ENCODE results near the gene MAEA.
"Not testable (repeated sequence)": the region's sequence is repeated elsewhere in the genome, so short reads cannot be mapped to it uniquely, and the experiment has no call there.

MAEA gene

DNA sequence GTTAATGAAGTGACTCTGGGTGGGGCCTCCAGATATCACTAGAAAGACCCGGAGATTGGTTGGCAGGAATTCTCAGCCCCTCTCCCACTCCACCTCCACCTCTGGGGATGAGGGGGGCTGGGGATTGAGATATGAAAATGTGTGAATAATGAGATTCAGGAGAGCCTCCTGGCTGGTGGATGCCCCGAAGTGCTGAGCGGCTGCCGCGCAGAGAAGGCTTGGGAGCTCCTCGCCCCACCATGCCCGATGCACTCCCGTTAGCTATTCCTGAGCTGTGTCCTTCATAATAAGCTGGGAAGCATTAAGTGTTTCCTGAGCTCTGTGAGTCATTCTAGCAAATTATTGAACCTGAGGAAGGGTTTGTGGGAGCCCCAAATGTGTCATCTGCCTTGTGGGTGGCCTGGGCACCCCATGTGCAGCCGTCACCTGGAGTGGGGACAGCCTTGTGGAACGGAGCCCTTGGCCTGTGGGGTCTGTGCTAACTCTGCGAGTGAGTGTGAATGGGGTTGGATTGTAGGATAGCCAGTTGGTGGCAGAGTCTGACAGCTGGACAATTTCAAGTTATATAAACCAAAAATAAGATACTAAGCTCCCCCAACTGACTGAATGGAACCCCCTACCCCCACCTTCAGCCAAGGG, 4.4 kb upstream of the MAEA start:
- DNase-seq (ENCODE audit: insufficient read length, low spot score) (peak; percentile 1), FAIRE-seq (no peak)
- TF ChIP-seq, protein P1, sequence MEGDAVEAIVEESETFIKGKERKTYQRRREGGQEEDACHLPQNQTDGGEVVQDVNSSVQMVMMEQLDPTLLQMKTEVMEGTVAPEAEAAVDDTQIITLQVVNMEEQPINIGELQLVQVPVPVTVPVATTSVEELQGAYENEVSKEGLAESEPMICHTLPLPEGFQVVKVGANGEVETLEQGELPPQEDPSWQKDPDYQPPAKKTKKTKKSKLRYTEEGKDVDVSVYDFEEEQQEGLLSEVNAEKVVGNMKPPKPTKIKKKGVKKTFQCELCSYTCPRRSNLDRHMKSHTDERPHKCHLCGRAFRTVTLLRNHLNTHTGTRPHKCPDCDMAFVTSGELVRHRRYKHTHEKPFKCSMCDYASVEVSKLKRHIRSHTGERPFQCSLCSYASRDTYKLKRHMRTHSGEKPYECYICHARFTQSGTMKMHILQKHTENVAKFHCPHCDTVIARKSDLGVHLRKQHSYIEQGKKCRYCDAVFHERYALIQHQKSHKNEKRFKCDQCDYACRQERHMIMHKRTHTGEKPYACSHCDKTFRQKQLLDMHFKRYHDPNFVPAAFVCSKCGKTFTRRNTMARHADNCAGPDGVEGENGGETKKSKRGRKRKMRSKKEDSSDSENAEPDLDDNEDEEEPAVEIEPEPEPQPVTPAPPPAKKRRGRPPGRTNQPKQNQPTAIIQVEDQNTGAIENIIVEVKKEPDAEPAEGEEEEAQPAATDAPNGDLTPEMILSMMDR (IDR thresholded peaks at IDR 0.05; ENCODE audit: insufficient read depth, missing control alignments): no peak

DNA sequence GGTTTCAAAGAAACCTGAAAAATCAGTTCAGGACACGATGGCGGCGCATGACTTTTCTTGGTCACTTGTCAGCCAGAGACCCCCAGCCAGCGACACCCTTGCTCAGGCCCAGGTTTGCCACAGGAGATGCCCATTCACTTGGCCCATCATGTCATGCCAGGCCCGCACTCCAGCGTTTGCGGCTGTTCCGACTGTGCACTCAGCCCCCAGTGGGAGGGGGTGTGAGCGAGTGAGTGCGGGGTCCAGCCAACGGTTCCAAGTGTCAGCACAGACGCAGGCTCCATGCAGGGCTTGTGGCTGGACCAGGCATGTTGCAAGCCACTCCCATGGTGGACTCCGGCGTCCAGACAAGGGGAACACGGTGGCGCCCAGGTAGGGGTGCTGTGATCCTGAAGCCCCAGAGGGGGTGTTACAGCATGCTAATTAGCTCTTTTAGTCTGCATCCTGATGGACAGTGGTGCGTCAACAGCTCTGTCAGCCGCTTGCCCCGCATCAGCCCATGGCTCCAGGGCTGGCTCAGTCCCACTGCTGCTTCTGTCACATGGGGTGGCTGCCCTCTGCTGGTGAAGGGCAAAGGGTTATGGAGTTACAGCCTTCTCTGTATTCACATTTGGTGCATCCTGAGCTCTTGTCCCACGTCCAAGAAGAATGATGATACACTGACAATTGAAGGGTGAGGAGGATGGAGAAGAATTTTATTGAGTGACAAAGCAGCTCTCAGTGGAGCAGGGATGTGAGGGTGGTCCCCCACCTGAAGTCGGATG, 3.7 kb upstream of the MAEA start:
- DNase-seq (ENCODE audit: insufficient read length, low spot score) (no peak), FAIRE-seq (no peak)

DNA sequence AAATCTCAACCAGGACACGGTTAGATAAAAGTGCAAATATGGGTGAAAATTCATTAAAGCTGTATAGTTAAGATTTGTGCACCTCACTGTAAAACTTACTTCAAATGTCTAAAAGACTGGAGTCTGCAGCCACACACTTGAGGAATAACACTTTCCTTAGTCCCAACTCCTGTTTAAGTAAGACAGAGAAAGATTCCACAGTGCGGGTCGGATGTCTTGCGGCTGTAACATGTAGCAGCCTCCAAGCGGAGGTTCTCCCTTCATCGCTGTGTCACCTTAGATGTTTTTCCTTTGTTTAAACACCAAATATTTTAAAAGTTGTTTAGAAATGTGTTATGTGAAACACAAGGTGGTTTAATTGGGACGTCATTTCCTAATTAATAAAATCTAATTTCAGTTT, 905 bp upstream of the MAEA start:
- DNase-seq (ENCODE audit: insufficient read length, low spot score): no peak
- TF ChIP-seq, protein P1 (IDR thresholded peaks at IDR 0.05; ENCODE audit: insufficient read depth, missing control alignments): no peak
- FAIRE-seq: no peak

More for the DNA sequence above, 3.7 kb upstream of the MAEA start:
- TF ChIP-seq, protein P1 (IDR thresholded peaks at IDR 0.05; ENCODE audit: insufficient read depth, missing control alignments): no peak

DNA sequence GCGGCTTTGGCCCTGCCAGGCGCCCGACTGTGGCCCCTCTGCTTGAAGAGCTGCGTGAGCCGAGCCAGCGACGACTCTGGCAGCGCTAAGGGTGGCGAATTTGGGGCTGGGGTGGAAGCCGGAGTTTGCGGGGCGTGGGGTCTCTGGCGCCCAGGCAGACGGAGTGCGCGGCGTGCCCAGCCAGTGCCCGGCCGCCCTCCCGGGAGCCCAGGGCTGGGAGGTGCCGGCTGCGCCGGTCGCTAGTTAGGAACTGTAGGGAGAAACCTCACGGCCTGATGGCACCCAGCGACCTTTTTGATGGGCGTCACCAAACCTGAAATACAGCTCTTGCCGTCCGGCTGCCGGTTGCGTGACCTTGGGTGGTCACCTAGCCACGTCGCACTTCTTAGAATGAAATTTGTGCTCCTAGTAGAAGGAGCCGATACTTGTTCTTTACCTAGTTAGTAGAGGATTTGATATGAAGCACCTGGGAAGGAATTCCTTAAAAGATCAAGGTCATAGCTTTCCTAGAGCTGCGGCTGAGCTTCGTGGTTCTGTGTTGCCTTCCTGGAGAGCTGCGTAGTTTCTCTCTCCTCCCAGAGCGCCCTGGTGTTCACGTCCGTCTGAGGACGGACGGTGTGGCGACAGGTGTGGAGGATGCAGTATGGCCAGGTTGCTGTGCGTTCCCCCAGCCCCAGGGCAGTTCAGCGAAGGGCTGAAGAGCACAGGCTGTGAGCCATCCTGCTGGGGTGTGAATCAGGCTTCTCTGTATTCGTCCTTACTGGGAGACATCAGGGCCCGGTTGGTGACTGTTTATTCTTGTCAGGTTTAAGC, 680 bp downstream of the MAEA start:
- FAIRE-seq (no peak), DNase-seq (ENCODE audit: insufficient read length, low spot score) (no peak)
- TF ChIP-seq, protein P1 (IDR thresholded peaks at IDR 0.05; ENCODE audit: insufficient read depth, missing control alignments): no peak

DNA sequence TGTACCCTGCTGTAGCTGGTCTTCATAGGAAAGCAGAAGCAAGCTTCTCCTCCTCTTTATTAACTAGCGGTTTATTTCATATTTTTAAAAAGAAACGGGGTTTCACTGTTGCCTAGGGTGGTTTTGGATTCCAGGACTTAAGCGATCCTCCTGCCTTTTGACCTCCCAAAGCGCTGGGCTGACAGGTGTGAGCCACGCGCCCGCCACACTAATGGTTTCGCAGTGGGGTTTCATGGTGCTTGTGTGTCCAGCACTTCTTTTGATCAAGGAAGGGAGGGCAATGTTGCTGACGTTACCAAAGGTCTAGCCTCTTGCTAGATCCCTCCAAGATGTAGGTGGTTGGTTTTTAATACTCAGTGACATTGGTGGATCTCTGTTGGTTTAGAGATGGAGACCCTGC, 1.4 kb downstream of the MAEA start:
- FAIRE-seq: no peak

DNA sequence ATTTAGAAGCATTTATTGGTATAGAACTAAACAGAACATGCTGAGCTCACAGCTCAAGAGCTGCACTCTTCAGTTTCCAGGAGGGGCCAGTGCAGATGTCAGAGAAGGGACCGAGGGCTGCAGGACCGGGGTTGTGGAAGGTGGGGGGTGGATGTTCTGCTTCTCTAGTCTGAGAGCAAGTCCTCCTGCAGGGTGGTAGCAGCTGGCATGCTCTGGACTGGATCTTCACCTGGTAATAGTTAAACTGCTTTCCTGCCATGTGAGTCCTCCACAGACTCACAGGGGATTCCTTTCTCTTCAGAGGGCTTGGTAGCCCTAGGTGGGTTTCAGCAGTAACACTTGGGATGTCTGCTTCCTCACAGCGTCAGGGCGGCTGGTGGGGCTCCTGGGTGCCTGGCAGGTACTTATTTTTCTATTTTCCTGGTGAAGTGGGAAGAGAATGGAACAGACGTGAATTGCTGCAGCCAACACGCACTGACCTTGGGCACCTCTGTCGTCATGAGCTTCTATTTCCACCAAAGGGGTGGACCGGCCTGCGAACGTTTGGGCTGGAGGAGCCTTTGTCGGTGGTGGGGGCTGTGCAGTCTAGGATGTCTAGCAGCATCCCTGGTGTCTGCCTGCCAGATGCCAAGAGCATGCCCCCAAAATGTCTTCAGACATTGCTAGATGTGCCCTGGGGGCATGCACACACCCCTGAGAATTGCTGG, 2.5 kb downstream of the MAEA start:
- FAIRE-seq (no peak), DNase-seq (ENCODE audit: insufficient read length, low spot score) (no peak)
- TF ChIP-seq, protein P1 (IDR thresholded peaks at IDR 0.05; ENCODE audit: insufficient read depth, missing control alignments): no peak

More for the DNA sequence above, 1.4 kb downstream of the MAEA start:
- DNase-seq (ENCODE audit: insufficient read length, low spot score): no peak
- TF ChIP-seq, protein P1 (IDR thresholded peaks at IDR 0.05; ENCODE audit: insufficient read depth, missing control alignments): no peak

DNA sequence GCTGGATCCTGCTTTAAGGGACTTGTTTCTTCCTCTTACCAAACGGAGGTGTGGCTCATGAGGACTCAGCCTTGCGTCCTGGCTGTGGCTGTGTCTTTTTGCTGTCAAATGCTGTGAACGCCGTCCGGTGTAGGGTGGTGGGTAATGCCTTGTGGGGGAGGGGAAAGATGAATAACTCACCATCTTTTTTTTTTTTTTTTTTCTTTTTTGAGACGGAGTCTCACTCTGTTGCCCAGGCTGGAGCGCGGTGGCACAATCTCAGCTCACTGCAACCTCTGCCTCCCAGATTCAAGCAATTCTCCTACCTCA, 3.0 kb downstream of the MAEA start:
- FAIRE-seq; DNase-seq (ENCODE audit: insufficient read length, low spot score): not testable (repeated sequence)
